ENCODE measurements around the gene ISOC2.

DNA sequence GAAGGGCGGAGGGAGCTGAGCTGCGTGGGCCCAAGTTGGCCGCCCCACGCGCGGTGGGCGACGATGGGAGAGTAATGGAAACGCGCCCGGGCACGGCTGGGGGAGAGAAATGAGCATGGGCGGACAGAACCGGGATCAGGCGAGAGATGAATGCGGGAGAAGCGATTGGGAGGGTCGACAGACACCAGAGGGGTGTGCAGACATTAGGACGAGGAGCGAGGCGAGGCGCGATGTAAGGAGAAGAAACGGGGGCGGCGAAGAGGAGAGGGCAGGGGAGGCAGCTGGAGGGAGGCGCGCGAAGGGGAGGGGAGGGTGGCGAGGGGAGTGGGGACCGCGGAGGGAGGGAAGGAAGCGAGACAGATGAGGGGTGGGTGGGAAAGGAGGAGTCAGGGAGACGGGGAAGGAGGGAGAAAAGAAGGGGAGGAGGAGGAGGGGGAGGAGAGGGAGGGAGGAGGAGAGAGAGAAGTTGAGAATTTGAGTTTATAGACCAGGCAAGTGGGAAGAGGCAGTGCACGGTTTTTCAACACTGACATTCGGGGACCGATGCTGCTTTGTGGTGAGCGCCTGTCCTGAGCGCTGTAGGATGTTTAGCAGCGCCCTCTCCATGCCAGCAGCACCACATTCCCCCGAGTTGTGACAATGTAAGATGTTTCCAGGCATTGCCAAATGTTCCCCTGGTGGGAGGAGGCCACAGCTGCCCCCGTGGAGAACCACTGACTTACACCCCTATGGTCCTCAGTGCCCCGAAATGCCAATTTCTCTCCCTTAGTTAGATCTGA is 18.2 kb downstream of the ISOC2 start, which contains the start of gene SHISA7:
- TF ChIP-seq POLR2A (IDR thresholded peaks at IDR 0.05), result no peak
- no peak for TF ChIP-seq CTCF (IDR thresholded peaks at IDR 0.05)

All from adrenal gland (tissue), 5 donors.